SKM-1 treated with dmso at 0.1 percent for 144 hours (cell line): Measurements from ENCODE around the gene NXF3.
"Not testable (repeated sequence)": the region's sequence is repeated elsewhere in the genome, so short reads cannot be mapped to it uniquely, and the experiment has no call there.

Source experiments
- DNase-seq: peaks from one replicate; lab custom pipeline; 2025; ENCODE audit not compliant: unreplicated experiment; lab: John Stamatoyannopoulos, UW

Gene NXF3, protein sequence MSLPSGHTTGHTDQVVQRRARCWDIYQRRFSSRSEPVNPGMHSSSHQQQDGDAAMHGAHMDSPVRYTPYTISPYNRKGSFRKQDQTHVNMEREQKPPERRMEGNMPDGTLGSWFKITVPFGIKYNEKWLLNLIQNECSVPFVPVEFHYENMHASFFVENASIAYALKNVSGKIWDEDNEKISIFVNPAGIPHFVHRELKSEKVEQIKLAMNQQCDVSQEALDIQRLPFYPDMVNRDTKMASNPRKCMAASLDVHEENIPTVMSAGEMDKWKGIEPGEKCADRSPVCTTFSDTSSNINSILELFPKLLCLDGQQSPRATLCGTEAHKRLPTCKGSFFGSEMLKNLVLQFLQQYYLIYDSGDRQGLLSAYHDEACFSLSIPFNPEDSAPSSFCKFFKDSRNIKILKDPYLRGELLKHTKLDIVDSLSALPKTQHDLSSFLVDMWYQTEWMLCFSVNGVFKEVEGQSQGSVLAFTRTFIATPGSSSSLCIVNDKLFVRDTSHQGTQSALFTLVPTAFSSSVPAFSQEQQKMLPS

DNA sequence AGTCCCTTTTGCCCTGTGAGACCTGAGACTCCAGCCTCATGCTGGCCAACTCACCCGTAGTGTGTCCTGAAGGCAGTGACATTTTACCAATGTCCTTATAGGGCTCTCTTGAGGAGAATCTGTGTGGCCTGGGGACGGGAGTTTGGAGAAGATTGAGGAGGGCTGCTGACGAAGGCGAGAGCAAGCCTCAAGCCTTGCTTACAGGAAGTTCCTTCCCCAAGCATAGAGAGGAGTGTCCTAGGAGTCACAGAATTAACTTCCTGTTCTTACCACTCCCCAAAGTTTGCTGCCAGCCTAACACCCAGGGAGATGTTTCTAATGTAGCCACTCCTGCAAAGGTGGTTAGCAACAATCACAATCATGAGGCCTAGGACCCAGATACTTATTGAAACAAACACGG lies at the start of gene NXF3:
NXF3 (minus strand) TSS at position 202 of the 400 bp plus-strand sequence; CDS start at position 82, 120 bp downstream.
- no peak for DNase-seq

DNA sequence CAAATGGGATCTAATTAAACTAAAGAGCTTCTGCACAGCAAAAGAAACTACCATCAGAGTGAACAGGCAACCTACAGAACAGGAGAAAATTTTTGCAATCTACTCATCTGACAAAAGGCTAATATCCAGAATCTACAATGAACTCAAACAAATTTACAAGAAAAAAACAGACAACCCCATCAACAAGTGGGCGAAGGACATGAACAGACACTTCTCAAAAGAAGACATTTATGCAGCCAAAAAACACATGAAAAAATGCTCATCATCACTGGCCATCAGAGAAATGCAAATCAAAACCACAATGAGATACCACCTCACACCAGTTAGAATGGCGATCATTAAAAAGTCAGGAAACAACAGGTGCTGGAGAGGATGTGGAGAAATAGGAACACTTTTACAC lies 43.6 kb upstream of the NXF3 start:
- DNase-seq = not testable (repeated sequence)

DNA sequence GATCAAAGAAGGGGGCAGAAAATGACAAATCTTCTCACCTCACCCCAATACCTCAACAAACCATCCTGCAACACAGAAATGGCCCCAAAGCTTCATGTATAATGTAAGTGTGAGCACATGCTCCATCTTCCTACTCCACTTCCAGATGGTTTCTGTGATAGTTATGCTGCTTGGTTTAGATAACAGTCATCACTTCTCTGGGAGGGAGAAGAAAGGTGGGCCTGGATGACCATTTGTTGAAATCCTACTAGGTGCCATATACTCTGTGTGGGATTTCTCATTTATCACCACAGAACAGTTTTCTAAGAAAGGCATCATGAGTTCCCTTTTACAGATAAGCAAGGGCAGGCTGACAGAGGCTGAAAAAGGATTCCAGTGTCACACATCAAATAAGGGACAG lies 31.3 kb upstream of the NXF3 start:
- no peak for DNase-seq

DNA sequence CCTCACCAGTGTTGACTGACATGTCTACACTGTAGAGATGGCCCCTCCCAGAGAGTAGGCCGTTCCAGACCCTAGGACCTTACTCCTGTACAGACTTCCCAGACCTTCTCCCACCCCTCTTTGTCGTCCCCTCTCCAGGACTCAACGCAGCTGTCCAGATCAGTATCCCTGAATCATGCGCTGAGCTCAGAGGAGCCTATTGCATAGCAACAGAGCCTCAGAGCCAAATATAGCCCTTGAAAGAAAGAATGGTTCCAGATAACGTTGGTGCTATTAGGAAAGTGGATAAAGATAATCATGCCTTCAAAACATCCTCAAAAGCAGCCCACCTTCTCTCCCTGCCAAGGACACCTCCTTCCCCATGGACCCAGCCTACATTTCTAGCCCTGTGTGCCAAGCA lies 27.8 kb upstream of the NXF3 start:
- DNase-seq = no peak

DNA sequence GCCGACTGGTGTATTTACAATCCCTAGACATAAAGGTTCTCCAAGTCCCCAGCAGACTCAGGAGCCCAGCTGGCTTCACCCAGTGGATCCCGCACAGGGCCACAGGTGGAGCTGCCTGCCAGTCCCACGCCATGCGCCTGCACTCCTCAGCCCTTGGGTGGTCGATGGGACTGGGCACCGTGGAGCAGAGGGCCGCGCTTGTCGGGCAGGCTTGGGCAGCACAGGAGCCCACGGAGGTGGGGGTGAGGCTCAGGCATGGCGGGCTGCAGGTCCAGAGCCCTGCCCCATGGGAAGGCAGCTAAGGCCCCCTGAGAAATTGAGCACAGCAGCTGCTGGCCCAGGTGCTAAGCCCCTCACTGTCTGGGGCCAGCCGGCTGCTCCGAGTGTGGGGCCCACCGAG lies 24.0 kb upstream of the NXF3 start:
- not testable (repeated sequence) for DNase-seq

DNA sequence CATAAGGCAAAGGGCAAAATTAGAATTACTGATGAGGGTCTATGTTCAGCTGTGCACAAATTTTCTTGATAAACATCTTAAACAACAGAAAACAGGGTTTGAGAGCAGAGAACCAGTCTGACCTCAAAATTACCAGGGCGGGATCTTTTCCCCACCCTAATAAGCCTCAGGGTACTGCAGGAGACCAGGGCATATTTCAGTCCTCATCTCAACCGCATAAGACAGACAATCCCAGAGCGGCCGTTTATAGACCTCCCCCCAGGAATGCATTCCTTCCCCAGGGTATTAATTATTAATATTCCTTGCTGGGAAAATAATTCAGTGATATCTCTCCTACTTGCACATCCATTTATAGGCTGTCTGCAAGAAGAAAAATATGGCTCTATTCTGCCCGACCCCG lies 16.6 kb upstream of the NXF3 start:
- not testable (repeated sequence) for DNase-seq

DNA sequence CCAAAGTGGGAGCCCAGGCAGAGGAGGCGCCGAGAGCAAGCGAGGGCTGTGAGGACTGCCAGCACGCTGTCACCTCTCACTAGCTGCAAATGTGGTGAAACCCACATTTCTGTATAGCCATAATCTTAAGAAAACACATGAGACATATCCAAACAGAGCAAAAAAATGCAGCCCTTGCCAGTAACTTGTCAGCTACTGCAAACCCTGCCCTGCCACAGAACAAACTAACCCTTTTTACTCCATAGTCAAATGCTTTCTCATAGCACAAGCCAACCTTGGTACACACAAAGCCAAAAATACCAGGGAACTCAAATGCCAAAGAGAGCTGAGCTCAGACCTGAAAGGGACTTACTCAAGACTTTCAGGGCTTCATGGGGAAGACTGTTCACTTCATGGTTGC lies 14.9 kb upstream of the NXF3 start:
- DNase-seq = no peak

DNA sequence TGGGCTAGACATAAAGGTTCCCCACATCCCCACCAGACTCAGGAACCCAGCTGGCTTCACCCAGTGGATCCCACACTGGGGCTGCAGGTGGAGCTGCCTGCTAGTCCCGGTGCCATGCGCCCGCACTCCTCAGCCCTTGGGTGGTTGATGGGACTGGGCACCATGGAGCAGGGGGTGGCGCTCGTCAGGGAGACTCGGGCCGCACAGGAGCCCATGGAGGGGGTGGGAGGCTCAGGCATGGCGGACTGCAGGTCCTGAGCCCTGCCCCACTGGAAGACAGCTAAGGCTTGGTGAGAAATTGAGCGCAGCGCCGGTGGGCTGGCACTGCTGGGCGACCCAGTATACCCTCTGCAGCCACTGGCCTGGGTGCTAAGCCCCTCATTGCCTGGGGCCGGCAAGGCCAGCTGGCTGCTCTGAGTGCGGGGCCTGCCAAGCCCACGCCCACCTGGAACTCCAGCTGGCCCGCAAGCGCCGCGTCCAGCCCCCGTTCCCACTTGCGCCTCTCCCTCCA lies 14.3 kb upstream of the NXF3 start:
- not testable (repeated sequence) for DNase-seq

- not testable (repeated sequence) for DNase-seq
Measured at GRCh38 chrX:103104370-103104769, 11.4 kb upstream of the NXF3 start.

GRCh38 chrX:103103866-103104265 lies 10.9 kb upstream of the NXF3 start:
- not testable (repeated sequence) for DNase-seq

- DNase-seq = no peak
Measured at GRCh38 chrX:103101299-103102042, 8.5 kb upstream of the NXF3 start.

DNA sequence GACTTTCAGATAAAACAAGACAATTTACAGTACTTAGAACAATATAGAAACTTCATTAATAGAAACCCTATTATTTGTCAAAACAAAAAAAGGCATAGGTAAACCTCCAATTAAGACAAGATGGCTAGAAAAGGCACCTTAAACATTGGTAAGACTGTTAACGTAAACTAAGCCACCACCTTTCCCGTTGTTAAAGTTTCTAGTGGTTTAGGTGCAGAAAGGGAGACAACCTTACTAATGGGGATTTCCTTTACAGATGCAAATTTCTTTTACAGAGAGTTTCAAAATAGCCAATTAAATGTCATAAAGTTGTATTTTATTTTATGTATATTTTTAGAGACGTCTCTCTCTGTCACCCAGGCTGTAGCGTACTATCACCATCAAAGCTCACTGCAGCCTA lies 7.5 kb upstream of the NXF3 start:
- no peak for DNase-seq

GRCh38 chrX:103099691-103100090 lies 6.7 kb upstream of the NXF3 start:
- DNase-seq = no peak

DNA sequence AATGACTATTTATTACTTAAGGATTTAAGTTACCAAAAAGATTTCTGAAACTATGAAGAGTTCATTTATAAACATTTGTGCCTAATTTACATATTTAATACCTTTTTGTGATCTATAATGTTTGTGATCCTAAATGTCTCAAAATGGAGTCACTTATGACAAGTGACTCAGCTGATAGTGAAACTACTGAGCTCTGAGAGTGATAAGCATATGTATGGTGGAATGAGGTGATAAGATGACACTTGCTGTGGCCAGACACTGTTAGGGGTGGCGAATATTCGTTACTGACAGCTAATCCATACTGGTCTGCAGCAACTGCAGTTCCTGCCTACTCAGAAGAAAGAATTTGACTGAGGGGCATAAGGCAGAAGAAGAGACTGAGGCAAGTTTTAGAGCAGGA lies 5.5 kb upstream of the NXF3 start:
- no peak for DNase-seq

- DNase-seq = no peak
Measured at GRCh38 chrX:103081051-103081450, 11.9 kb downstream of the NXF3 start.

- DNase-seq = no peak
Measured at GRCh38 chrX:103073467-103073866, 19.5 kb downstream of the NXF3 start.

DNA sequence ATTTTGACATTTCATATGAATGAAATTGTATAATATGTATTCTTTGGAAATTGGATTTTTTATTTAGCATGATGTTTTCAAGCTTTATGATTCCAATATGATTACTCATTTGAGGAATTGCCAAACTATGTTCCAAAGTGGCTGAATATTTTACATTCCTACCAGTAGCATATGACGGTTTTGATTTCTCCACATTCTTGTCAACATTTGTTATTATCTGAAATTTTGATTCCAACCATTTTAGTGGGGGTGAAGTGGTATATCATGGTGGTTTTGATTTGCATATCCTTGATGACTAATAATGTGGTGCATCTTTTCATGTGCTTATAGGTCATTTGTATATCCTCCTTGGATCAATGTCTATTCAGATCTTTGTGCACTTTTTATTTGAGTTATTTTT lies 26.3 kb downstream of the NXF3 start:
- DNase-seq = no peak

DNA sequence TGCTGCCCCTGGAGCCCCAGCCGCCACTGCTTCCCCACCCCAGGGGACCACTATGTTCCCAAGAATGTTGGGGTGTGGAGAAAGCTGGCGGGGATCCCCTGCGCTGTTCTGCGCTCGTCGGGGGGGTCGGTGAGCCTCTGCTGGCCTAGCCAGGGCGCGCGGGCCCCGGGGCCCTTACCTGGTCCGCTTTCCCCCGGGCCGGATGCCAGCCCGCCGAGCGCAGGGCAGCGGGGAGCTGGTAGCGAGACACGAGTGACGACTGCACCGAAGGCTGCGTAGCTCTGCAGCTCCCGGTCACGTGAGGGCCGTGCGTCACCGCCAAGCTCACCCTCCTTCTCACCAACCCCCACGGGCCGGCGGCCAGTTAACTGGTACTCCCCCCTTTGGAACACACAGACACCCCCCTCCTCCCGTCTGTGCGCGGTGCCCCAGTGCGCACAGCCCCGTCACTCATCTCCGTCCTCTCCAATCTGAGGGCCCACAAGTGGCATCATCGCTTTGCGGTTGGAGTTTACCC lies 29.0 kb downstream of the NXF3 start, which contains the start of gene BEX1:
BEX1 (minus strand) TSS at position 254 of the 517 bp plus-strand sequence. CDS start 897 bp downstream, outside the sequence.
- no peak for DNase-seq

- DNase-seq = no peak
Measured at GRCh38 chrX:103063191-103063845, 29.6 kb downstream of the NXF3 start.

- no peak for DNase-seq
Measured at GRCh38 chrX:103061486-103061885, 31.5 kb downstream of the NXF3 start.

DNA sequence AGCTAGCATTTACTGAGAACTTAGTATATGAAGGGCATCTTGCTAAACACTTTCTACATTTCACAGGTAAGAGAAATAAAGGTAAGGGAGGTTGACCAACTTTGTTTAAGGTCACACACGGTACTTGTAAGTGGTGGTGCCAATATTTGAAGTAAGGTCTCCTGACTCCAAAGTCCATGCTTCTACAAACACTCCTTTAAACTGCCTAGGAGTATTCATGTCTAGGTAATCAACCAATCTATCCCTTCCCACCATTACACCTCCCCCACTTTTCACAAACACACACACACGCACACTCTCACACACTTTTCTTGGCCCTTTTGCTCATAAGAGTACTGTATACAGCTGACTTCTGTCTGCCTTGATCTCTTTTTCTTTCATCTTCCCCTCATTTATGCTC lies 36.0 kb downstream of the NXF3 start:
- DNase-seq = no peak
